Lower leg skin (tissue), 4 donors: ENCODE measurements around the gene CCDC51. TPM values are rescaled to one million over a fixed set of nuclear protein-coding genes. Genes with fewer than 3 reads are reported as not detected.

ENCODE experiments used
- DNase-seq, 2 donors: peaks; one replicate each; pipeline ENCODE4 v3.0.0-alpha.2; 2019; ENCODE audit warnings: low spot score in 2 of 2
- H3K4me3 ChIP-seq: fragments of 200-600 bp; sonication (generic); 2 replicates; pipeline ENCODE4 v1.5.1; 2017; ENCODE audit warnings: mild to moderate bottlenecking, low read depth; ENCODE audit not compliant: poor library complexity, severe bottlenecking
- CTCF ChIP-seq, 3 donors: fragments of 450-650 bp; IDR thresholded peaks; one replicate each; pipeline ENCODE4 v1.5.1; 2016; ENCODE audit warnings: antibody characterized with exemption in 3 of 3, mild to moderate bottlenecking in 3 of 3, moderate library complexity in 2 of 3
- POLR2A ChIP-seq, 2 donors: fragments of 450-650 bp; IDR thresholded peaks; one replicate each; pipeline ENCODE4 v1.6.1; 2016 to 2017; ENCODE audit warnings: antibody characterized with exemption in 2 of 2, mild to moderate bottlenecking in 1 of 2, moderate library complexity in 1 of 2
- WGBS, 2 donors: methylation state at CpG; one replicate each; pipeline ENCODE4 v1.1.5; 2018; 5-methylcytosine and 5-hydroxymethylcytosine counted together
- intact Hi-C: fragments of 100-400 bp; cut with DNase I; formaldehyde crosslinking; loops from one replicate; pipeline ENCODE4 v1.15.0; 2023; ENCODE audit warnings: low total_unique reads
- total RNA-seq, 4 donors: library from RNA; depleted of rRNA; stranded (reverse); fragments of >200 nt; gene quantifications; one replicate each; pipeline ENCODE4 v1.1.0, GENCODE V29; 2016

CCDC51 gene
- total RNA-seq, 4 donors from 2014 or later, result 6.7 to 17.1 (median 11.6) TPM

GRCh38 chr3:48456456-48456855, 16.5 kb upstream of the CCDC51 start:
- DNase-seq, result no peak
- TF ChIP-seq POLR2A (IDR thresholded peaks at IDR 0.05) (no peak), CTCF (IDR thresholded peaks at IDR 0.05) (no peak)
- intact Hi-C loops, result no loop called here
- 100% methylated on average over 1 of the region's 1 CpG for WGBS, 2 donors
- no peak overlapping the region for H3K4me3 ChIP-seq

- no peak overlapping the region for H3K4me3 ChIP-seq
- no peak for DNase-seq
- intact Hi-C loops, result no loop called here
- TF ChIP-seq CTCF (IDR thresholded peaks at IDR 0.05), result no peak
- no peak for TF ChIP-seq POLR2A (IDR thresholded peaks at IDR 0.05)
- 100% methylated on average over 1 of the region's 1 CpG for WGBS, 2 donors
Measured at GRCh38 chr3:48451270-48451669, 11.4 kb upstream of the CCDC51 start.

GRCh38 chr3:48446425-48447193, 6.7 kb upstream of the CCDC51 start, which contains the start of gene ATRIP:
ATRIP (plus strand) TSS chr3:48446737; CDS start chr3:48446846, 109 bp downstream.
- DNase-seq, result peak; percentile 83 to 98
- intact Hi-C loops, result loop anchor here (10.0 kb wide), 1 partner anchor 108 kb away; the partner anchor contains the start of gene PFKFB4
- H3K4me3 ChIP-seq, result peak within 1 kb of the TSS; percentile 46
- 0 to 1% methylated on average over 35 to 56 of the region's 91 CpGs for WGBS, 2 donors
- TF ChIP-seq CTCF (IDR thresholded peaks at IDR 0.05) (no peak), POLR2A (IDR thresholded peaks at IDR 0.05) (no peak)

GRCh38 chr3:48446043-48446424, 6.1 kb upstream of the CCDC51 start:
- intact Hi-C loops, result loop anchor here (10.0 kb wide), 1 partner anchor 109 kb away; the partner anchor contains the start of gene PFKFB4
- WGBS, 2 donors, result 14 to 15% methylated on average over 6 of the region's 6 CpGs
- TF ChIP-seq POLR2A (IDR thresholded peaks at IDR 0.05), result no peak
- no peak for TF ChIP-seq CTCF (IDR thresholded peaks at IDR 0.05)

GRCh38 chr3:48445277-48445882, 5.5 kb upstream of the CCDC51 start:
- no peak overlapping the region for H3K4me3 ChIP-seq
- no peak for DNase-seq
- 64 to 66% methylated on average over 6 of the region's 6 CpGs for WGBS, 2 donors
- intact Hi-C loops, result loop anchor here (10.0 kb wide), 1 partner anchor 109 kb away; the partner anchor contains the start of gene PFKFB4
- no peak for TF ChIP-seq POLR2A (IDR thresholded peaks at IDR 0.05)
- no peak for TF ChIP-seq CTCF (IDR thresholded peaks at IDR 0.05)

More at GRCh38 chr3:48446043-48446424, 6.1 kb upstream of the CCDC51 start:
- peak overlapping the region; percentile 46 for H3K4me3 ChIP-seq
- DNase-seq, result no peak
